Loucy (cell line): ENCODE measurements around the gene CLDN20.

Experiments
- H2AFZ ChIP-seq: fragments of 200-600 bp; sonication (generic); 2 replicates; pipeline ENCODE4 v1.6.0; 2016; ENCODE audit warnings: antibody characterized with exemption, mild to moderate bottlenecking, low read length, moderate library complexity
- H3F3A ChIP-seq: fragments of 200-600 bp; 2 replicates; pipeline ENCODE4 v1.6.0; 2016; ENCODE audit warnings: antibody characterized with exemption, low read depth, mild to moderate bottlenecking
- H3K27me3 ChIP-seq: fragments of 200-600 bp; sonication (generic); 2 replicates; pipeline ENCODE4 v1.6.1; 2014; ENCODE audit warnings: low read length, mild to moderate bottlenecking; ENCODE audit not compliant: insufficient read depth, poor library complexity, severe bottlenecking
- H3K36me3 ChIP-seq: fragments of 200-600 bp; sonication (generic); 2 replicates; pipeline ENCODE4 v1.6.1; 2016; ENCODE audit warnings: low read length; ENCODE audit not compliant: insufficient read depth
- H3K4me1 ChIP-seq: fragments of 200-600 bp; sonication (generic); 2 replicates; pipeline ENCODE4 v1.5.1; 2014; ENCODE audit warnings: low read length, mild to moderate bottlenecking; ENCODE audit not compliant: insufficient read depth, poor library complexity, severe bottlenecking
- H3K4me2 ChIP-seq: fragments of 200-600 bp; sonication (generic); 2 replicates; pipeline ENCODE4 v1.6.0; 2014; ENCODE audit warnings: antibody characterized with exemption, low read length, low read depth, mild to moderate bottlenecking; ENCODE audit not compliant: poor library complexity, severe bottlenecking
- H3K4me3 ChIP-seq: fragments of 200-600 bp; sonication (generic); 2 replicates; pipeline ENCODE4 v1.5.1; 2014; ENCODE audit warnings: low read length, mild to moderate bottlenecking, mixed read lengths; ENCODE audit not compliant: poor library complexity, severe bottlenecking
- H3K79me2 ChIP-seq: fragments of 200-600 bp; sonication (generic); 2 replicates; pipeline ENCODE4 v1.6.1; 2014; ENCODE audit warnings: low read length; ENCODE audit not compliant: insufficient read depth
- H3K9ac ChIP-seq: fragments of 200-600 bp; sonication (generic); 2 replicates; pipeline ENCODE4 v1.6.0; 2014; ENCODE audit warnings: mild to moderate bottlenecking, low read depth, low read length, moderate library complexity; ENCODE audit not compliant: poor library complexity, severe bottlenecking
- H3K9me2 ChIP-seq: fragments of 200-600 bp; sonication (generic); replicated peaks from 2 replicates; pipeline ENCODE4 v1.6.1; 2016; ENCODE audit warnings: low read depth, low read length, mixed read lengths
- H3K9me3 ChIP-seq: fragments of 200-600 bp; sonication (generic); 2 replicates; pipeline ENCODE4 v1.6.1; 2014; ENCODE audit warnings: mild to moderate bottlenecking, antibody characterized with exemption, low read length, low read depth; ENCODE audit not compliant: insufficient read depth
- H4K20me1 ChIP-seq: fragments of 200-600 bp; sonication (generic); 2 replicates; pipeline ENCODE4 v1.6.0; 2014; ENCODE audit warnings: antibody characterized with exemption, low read length, mild to moderate bottlenecking; ENCODE audit not compliant: insufficient read depth, poor library complexity, severe bottlenecking
- CTCF ChIP-seq: fragments of 200-600 bp; sonication (generic); conservative IDR thresholded peaks from 2 replicates; pipeline ENCODE4 v1.5.1; 2014; ENCODE audit warnings: mild to moderate bottlenecking, antibody characterized with exemption, low read length
- EZH2phosphoT487 ChIP-seq: fragments of 200-600 bp; IDR thresholded peaks from 2 replicates; pipeline ENCODE4 v1.6.1; 2018; ENCODE audit warnings: antibody characterized with exemption, mild to moderate bottlenecking, moderate library complexity, borderline replicate concordance

CLDN20 gene

GRCh38 chr6:155219299-155219698 lies 44.5 kb upstream of the CLDN20 start:
- H4K20me1 ChIP-seq = no peaks in the 10 kb centered on the region
- H3K4me2 ChIP-seq = no peak overlapping the region
- H3K27me3 ChIP-seq = no peaks in the 10 kb centered on the region
- H3K36me3 ChIP-seq = no peaks in the 10 kb centered on the region
- H3K4me3 ChIP-seq = no peak overlapping the region
- H2AFZ ChIP-seq = no peak overlapping the region
- no peaks in the 10 kb centered on the region for H3K9me3 ChIP-seq
- TF ChIP-seq EZH2phosphoT487 (no peak), CTCF (no peak)
- no peaks in the 10 kb centered on the region for H3K4me1 ChIP-seq
- no peaks in the 10 kb centered on the region for H3K9me2 ChIP-seq
- no peak overlapping the region for H3K9ac ChIP-seq
- no peaks in the 10 kb centered on the region for H3F3A ChIP-seq
- no peaks in the 10 kb centered on the region for H3K79me2 ChIP-seq

- Histone ChIP-seq H3K36me3 (no peaks in the 10 kb centered on the region), H3K9me3 (no peaks in the 10 kb centered on the region), H3F3A (no peaks in the 10 kb centered on the region), H3K9ac (no peak overlapping the region), H3K9me2 (no peaks in the 10 kb centered on the region), H3K4me2 (no peak overlapping the region), H2AFZ (no peak overlapping the region), H3K4me1 (no peaks in the 10 kb centered on the region), H3K4me3 (no peak overlapping the region), H3K79me2 (no peaks in the 10 kb centered on the region), H3K27me3 (no peaks in the 10 kb centered on the region), H4K20me1 (no peaks in the 10 kb centered on the region)
- TF ChIP-seq EZH2phosphoT487 (no peak), CTCF (no peak)
Measured at GRCh38 chr6:155219858-155220301, 43.9 kb upstream of the CLDN20 start.

GRCh38 chr6:155221086-155221485 lies 42.7 kb upstream of the CLDN20 start:
- Histone ChIP-seq H3K79me2 (no peaks in the 10 kb centered on the region), H3K27me3 (no peaks in the 10 kb centered on the region), H4K20me1 (no peaks in the 10 kb centered on the region), H3K9me2 (no peaks in the 10 kb centered on the region), H2AFZ (no peak overlapping the region), H3K4me3 (no peak overlapping the region), H3K9ac (no peak overlapping the region), H3K4me1 (no peaks in the 10 kb centered on the region), H3F3A (no peaks in the 10 kb centered on the region), H3K36me3 (no peaks in the 10 kb centered on the region), H3K4me2 (no peak overlapping the region), H3K9me3 (no peaks in the 10 kb centered on the region)
- TF ChIP-seq EZH2phosphoT487 (no peak), CTCF (no peak)
